ENCODE results near the gene KCNE4.

KCNE4 gene, protein sequence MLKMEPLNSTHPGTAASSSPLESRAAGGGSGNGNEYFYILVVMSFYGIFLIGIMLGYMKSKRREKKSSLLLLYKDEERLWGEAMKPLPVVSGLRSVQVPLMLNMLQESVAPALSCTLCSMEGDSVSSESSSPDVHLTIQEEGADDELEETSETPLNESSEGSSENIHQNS

DNA sequence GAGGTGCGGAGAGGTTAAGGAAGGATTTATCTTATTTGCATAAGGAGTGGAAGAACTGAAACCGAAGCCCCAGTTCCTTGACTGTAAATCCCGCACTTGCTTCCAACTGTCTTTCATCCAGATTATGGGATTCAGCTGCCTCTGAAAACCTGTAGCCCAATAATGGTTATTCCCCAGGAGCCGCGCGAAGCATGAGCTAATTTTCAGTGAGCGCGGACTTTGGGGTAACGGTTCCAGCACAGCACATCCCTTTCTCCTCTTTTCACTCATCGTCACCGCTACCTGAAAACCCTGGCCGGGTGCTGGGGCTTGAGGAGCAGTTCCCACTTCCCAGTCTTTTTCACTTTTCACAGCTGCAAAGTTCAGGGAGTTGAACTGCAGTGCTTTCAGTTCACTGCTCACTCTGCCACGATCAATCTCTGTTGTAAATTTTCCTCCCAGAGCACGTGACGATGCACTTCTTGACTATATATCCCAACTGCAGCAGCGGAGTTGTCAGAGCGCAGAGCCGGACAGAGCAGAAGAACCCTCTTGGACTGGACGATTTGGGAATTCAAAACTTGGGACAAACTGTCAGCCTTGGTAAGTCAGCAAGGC is at the start of gene KCNE4:
Gene KCNE4, plus strand, starts transcription at position 498 of the 597 bp plus-strand sequence. CDS start 641 bp downstream, outside the sequence.
- DNase-seq, result no peak

DNA sequence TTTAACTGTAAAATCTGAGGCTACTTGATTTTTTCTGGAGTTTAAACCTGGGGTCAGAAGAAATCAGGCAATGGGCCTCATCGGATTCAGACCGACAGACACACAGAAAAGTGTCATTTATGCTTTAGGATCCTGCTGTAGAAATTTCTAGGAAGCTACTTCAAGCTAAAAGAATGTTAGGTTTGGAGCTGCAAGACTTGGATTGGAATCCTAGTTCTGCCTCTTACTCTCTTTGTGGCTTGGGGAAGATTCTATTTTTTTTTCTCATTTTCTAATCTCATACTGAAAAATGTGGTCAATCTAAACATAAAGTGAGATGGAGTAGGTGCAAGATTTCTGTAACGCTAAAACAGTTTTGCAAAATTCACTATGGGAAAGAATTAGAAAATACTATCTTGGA is 48.8 kb upstream of the KCNE4 start:
- DNase-seq, result no peak

DNA sequence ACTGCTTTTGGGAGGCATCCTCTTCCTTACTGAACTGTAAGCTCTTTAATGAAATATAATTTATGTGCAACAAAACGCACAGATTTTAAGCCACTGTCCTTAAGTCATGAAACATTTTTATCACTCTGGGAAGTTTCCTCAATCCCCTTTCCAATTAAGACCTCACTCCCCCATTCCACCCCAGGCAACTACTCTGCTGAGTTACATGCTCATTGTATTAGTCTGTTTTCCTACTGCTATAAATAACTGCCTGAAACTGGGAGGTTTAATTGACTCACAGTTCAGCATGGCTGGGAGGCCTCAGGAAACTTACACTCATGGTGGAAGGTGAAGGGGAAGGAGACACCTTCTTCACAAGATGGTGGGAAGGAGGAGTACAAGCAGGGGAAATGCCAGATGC is 46.5 kb upstream of the KCNE4 start:
- no peak for DNase-seq

DNA sequence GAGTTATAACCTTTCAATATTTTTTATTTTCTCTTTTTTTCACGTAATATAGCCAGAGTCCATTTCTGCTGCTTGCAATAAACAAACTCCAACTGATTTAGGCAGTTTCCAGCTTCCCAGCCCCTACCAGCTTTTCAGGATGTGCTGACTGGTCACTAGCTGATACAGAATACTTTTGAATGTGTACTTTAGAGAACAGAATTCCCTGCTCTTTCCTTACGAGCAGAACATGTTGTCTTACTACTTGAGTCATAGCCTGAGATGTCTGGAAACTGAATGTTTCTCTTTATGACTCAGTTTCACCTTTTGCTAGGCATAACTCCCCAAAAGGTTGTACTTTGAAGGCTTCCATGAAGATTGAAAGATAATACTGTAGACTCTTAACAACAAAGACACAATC is 44.5 kb upstream of the KCNE4 start:
- no peak for DNase-seq

DNA sequence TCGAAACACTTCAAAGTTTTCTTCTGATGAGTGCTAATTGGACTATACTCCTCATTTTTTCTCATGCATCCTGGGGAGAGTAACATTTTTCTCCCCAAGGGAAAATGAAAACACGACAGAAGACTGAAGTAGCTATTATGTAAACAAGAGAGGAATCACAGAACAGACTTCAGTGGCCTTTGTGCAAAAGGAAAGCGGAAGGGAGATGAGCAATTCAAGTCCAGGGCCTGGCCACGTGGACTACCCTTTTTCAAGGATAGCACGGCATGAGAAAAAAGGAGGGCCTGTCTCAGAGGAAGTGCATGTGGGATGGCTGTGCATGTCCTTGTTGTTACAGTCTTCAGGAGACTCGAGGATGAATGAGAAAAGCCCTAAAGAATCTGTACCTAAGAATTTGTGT is 43.8 kb upstream of the KCNE4 start:
- no peak for DNase-seq

DNA sequence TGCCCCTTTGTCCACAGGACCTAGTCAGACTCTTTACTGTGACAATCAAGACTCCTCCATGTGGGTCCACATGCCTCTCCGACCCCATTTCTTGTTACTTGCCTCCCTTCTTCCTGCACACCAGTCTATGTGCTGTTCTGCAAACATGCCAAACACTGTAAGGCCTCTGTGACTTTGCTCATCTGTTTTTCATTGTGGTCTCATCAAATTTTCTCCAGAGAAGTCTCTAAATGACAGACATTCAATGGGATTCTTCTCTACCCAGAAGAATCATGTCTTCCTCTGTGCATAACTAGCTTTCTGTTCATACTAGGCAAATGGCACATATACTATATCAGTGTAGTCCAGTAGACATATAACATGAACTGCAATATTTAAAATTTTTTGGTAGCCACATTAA is 43.0 kb upstream of the KCNE4 start:
- DNase-seq, result no peak

DNA sequence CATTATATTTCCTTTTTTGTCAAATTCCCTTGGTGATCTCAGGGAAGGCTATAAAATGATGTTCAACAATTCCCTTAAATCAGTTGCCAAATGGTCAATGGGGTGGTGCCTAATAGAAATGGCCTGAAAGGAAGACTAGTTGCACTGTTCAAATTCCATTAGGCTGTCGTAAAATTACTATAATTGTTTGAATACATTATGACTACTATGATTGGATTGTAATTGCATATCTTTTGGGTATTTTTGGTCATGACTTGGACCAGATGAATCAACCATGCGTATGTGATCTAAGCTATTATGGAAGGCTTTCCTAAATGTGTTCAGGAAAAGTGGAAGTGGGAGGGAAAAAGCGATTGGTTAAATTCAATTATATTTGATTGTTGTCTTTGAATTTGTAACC is 41.3 kb upstream of the KCNE4 start:
- no peak for DNase-seq

DNA sequence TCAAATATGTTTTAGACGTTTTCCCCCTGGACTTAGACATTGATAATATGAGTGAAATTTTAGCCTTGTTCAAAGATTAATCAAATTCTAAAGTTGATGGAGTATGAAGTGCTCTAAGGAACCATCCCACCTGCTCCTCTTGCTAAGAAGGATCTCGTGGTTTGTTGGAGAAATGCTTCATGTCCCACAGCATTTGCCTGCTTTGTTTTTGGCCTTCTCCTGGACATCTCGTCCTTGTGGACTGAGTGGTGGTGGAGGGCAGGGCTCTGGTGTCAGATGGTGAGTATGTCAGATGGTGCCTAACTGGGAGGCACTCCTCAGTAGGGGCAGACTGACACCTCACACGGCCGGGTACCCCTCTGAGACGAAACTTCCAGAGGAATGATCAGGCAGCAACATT is 39.7 kb upstream of the KCNE4 start:
- no peak for DNase-seq

DNA sequence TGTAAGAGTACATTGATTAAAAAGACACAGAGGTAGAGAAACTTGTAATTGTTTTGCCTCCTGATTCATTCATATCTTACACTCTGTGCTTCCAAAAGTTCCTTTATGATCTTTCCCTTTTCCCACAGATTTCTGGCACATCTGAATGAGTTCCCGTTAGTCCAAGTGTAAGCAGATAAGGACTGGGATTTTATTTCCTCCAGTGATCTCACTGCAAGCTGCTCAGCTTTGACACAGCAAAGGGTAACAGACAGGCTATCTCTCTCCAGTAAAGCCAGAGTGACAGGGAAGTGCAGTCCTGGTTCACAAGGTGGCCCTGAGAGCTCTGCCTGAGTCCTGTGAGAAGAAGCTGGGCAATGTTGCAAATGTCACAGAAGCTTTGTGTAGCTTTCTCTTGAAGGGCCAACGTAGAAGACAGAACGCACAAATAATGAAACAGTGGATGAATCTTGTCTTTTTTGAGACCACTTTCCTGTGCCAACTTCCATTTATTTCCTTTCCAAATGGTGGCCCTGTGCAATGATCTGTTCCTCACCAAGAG is 32.5 kb upstream of the KCNE4 start:
- no peak for DNase-seq

DNA sequence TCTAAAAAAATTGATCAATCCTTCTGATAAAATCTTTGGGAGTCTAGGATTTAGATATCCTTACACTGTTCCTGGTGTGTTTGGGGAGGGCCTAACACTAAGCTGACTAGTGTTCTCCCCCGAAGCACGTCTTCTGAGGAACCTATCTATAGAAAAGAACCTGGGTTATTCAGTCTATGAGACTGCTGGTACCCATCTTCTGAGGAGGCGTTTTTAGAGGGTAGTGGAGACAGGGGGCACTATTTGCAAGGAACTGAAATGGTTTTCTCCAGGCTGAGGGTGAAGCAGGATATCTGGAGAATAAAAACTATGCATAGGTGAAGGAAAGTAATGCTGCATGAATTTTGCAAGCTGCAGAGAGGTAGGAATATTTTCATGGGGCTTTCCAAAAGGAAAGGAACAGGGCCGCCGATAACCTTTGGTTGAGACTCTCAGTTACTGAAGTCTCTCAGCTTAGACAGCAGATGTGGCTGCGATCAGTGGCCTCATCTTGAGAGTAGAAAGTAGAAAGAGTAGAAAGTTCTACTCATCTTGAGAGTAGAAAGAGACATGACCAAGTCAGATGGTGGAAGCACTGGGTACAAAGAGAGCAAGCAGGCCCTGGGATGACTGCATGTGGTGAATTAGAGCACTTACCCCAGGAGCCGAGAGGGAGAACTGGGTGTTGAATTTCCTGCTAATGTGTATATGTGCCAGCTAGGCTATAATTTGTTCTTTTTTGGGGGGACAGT is 31.8 kb upstream of the KCNE4 start:
- no peak for DNase-seq

DNA sequence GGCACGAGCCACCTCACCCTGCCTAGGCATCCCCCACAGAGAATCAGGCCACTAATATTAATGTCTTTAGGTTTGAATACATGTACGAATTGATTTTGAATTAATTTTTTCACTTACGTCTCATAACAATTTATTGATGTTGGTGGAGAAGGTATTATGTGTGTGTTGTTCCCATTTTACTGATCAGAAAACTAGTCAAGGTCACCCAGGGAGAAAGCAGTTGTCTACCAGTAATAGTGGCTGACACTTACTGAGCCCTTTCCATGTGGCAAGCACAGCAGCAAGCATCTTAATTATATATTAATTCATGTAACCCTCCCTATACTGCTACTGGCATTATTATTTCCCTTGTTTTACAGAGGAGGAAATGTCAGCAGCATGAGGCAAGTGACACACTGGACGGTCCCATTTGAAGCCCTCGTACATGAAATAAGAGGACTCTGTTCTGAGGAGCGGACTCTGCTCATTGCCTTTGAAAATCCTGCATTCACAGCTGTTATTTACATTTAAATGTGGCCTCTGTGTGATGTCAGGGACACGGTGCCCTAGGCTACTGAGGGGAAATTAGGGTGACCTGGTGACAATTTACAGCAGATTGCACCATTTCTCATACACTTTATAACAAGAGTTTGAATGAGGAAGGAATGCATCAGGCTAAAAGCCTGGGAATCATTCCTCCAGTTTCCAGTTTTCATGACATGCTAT is 30.9 kb upstream of the KCNE4 start:
- no peak for DNase-seq

DNA sequence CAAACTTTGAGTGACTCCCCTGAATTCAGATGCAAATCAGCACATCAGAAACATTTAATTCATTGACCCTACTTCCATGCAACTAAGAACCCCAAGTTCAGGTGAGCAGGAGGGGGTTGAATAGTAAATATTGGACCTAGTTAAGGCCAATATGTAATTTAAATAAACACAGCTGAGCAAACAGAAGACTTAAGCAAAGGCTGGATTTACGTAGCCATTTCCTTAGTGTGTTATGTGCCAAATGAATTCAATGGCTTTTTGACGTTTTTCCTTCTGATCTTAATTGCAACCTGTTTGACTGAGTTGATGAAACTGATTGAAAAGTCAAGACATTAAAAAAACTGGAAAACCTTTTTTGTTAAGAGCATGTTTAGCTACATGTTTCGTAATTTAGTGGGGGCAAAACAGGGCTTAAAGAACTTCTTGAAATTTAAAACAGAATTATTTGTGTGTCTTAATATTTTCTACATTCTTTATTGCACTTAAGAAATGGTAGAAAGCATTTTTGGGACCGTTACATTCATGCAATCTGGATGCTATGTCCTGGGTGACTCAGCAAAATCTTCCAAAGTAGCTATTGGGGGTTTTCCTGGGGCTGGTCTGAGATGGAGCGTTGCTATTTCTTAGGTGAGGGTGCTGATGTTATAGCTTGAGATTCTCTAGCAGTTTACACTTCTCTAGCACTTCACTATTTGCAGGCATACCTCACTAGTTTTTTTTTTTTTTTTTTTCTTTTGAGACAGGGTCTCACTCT is 25.5 kb upstream of the KCNE4 start:
- peak; percentile 69 for DNase-seq

DNA sequence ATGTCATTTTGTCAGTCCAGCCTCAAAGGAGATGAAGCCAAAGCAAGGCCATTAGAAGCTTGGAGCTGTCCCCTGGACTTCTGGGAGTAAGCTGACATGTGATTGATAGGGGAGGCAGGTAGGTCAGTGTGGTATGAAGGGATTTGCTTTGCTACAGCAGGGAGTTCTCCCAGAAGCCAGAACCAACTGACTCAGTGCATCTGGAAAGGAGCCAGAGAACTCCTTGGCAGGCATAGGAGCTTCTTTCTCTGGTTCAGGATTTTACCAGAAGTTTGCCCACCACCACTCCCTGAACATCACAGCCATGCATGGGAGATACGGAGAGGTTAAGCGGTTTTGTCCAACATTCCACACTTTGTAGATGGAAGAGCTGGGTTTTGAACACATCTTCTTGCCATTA is 24.5 kb upstream of the KCNE4 start:
- no peak for DNase-seq

DNA sequence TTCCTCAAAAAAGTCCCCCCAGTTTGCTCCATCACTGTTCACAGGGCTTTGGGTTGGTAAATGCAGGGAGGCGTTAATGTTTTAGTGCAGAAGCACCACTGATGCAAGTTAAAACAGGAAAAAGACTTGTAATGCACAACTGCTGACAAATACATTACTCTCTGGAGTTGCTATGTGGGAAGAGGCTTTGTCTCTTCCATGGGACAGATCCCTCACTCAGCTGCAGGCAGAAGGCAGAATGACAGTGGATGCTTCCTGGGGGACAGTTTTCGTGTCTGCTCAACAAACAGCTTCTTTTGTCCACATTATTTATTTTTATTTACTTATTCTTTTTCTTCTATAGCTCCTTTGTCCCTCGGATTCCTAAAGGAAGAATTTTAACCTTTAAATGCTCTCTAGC is 22.7 kb upstream of the KCNE4 start:
- no peak for DNase-seq

DNA sequence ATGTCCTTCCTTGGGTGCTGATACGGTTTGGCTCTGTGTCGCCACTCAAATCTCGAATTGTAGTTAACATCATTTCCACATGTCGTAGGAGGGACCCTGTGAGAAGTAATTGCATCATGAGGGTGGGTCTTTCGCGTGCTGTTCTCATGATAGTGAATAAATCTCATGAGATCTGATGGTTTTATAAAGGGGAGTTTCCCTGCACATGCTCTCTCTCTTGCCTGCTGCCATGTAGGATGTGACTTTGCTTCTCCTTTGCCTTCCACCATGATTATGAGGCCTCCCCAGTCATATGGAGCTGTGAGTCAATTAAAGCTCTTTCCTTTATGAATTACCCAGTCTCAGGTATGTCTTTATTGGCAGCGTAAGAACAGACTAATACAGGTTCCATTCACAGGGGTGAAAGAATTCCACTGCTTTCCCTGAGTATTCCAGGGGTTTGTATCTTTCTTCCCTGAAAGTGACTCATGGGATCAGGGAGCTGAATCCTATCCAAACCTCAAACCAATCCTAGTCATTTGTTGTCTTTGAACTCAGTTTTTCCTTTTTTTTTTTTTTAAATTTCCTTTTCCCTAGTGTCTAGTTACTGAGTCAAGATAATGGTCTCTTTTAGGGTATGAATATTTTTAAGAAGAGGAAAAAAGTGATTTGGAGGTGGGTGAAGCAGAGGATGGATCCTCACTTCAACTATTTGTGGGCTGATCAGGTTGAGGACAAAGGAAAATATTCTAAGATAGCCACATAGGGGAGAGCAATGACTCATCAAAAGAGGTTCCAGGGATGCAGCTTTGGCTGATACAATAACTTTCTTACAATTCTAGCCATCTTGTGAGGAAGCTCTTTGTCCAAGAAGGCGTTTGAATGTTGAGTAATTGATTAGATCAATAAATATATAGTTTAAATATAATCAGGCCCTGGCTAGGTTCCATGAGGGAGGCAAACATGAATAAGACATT is 19.5 kb upstream of the KCNE4 start:
- no peak for DNase-seq

DNA sequence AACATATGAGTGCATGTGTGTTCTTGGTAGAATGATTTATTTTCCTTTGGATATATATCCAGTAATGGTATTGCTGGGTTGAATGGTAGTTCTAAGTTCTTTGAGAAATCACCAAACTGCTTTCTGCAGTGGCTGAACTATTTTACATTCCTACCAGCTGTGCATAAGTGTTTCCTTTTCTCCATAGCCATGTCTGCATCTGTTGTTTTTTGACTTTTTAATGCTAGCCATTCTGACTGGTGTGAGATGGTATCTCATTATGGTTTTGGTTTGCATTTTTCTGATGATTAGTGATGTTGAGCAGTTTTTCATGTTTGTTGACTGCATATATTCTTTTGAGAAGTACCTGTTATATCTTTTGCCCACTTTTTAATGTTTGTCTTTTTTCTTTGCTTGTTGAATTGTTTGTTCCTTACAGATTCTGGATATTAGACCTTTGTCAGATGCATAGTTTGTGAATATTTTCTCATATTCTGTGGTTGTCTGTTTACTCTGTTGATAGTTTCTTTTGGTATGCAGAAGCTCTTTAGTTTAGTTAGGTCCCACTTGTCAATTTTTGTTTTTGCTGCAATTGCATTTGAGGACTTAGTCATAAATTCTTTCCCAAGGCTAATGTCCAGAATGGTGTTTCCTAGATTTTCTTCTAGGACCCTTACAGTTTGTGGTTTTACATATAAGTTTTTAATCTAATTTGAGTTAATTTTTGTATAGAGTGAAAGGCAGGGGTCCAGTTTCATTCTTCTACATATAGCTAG is 17.6 kb upstream of the KCNE4 start:
- DNase-seq, result no peak

DNA sequence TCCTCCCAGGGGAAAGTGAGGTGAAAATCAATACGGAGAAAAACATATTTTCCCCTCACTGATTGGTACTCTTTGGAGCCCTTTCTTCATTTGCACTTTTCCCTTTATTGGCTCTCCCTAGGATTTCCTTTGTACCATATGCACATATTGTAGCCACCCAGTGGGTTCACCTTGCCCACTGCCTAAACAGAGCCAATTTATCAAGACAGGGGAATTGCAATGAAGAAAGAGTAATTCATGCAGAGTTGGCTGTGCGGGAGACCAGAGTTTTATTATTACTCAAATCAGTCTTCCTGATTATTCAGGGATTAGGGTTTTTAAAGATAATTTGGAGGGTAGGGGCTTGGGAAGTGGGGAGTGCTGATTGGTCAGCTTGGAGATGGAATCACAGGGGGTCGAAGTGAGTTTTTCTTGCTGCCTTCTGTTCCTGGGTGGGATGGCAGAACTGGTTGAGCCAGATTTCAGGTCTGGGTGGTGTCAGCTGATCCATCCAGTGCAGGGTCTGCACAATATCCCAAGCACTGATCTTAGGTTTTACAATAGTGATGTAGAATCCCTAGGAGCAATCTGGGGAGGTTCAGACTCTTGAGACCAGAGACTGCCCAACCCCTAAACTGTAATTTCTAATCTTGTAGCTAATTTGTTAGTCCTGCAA is 15.1 kb upstream of the KCNE4 start:
- DNase-seq, result no peak

DNA sequence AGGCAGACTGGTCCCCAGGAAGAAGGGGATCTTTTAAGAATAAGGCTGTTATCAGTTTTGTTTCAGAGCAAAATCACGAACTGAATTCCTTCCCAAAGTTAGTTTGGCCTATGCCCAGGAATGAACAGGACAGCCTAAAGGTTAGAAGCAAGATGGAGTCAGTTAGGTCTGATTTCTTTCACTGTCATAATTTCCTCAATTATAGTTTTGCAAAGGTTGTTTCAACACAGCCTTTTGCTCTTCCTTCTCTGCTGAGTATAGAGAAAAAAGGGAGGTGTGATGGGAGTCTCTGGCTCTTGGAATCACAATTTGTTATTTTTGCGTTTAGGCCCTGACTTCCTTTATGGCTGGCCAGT is 14.6 kb upstream of the KCNE4 start:
- DNase-seq, result no peak

DNA sequence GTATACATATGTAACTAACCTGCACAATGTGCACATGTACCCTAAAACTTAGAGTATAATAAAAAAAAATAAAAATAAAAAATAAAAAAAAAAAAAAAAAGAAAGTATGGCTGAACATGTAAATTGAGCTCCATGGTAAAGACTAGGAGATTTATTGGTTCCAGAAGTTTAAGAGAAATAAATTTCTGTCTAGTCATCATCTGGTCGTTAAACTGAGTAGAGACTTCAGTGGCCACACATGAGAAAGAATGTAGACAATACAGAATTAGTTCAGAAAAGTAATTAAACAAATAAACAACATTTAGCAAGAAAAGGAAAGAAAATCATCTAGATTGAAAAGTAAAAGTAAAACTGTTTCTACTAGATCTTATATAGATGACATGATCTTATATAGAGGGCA is 12.4 kb upstream of the KCNE4 start:
- DNase-seq, result no peak

DNA sequence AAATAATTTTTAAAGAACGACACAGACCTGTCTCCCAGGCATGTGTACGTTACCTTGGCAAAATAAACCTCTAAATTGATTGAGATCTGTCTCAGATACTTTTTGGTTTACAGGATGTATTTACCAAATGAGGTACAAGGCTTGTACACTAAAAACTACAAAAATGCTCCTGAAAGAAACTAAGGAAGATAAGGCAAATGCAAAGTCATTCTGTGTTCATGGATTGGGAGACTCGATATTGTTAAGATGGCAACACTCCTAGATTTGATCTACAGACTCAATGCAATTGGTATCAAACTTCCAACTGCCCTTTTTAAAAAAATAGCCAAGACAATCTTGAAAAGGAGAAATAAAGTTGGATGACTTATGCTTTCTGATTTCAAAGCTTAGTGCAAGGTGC is 11.5 kb upstream of the KCNE4 start:
- DNase-seq, result no peak

Measured in NCI-H1092 (cell line).